Fibroblast of skin of abdomen (primary cell): Measurements from ENCODE around the gene KANK2.
"Not testable (repeated sequence)": the region's sequence is repeated elsewhere in the genome, so short reads cannot be mapped to it uniquely, and the experiment has no call there.

Source experiments
- DNase-seq: peaks from one replicate; pipeline ENCODE4 v3.0.0-alpha.2; 2013

KANK2 gene

DNA sequence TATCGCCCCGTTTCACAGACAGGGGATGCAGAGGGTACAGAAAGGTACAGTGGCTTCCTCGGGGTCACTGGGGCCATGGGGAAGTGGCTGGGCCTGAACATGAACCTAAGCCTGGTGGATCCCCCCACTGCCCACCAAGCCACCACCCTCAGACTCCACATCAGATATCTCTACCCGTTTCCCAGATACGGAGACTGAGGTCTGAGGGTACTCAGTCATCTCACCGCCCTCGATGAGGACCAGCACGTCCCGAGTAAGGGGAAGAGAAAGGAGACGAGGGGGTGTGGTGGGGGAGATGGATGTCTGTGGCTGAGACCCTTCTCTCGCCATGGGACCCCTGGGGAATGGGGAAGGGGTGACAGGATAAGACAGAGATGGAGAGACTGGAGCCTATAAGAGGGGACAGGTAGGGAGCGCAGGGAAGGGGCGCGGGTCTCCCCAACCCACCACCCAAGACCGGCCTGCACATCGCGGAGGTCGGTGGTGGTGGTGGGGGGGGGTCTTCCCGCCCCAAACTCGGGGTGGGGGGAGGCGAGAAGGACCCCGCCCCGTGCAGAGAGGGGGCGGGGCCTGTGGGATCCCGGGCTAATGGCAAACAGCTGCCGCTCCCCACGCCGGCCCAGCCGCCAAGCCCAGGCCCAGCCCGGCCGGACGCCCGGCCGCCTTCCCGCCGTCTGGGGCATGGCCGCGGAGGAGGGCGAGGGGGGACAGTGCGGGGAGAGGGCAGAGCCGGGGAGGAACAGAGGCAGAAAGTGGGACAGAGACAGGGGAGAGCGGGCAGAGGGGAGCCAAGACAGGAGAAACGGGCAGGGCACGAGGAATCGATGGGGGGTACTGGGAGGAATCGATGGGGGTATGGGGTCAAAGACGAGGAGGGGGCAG is 698 bp downstream of the KANK2 start:
- DNase-seq = peak; percentile 43

DNA sequence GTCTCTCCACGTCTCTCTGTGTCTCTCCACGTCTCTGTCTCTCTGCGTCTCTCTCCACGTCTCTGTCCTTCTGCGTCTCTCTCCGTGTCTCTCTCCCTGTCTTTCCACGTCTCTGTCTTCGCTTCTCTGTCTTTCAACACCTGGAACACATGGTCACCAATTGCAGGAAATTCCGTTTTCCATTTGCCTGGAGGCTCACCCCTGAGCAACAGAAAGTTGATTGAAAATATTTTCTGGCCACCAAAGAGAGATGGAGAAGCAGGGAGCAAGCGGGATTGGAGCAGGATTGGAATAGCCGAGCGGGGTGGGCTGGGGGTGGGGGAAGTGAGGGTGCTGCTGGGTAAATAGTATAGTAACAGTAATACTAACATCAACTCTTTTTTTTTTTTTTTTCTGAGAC is 1.7 kb downstream of the KANK2 start:
- no peak for DNase-seq

DNA sequence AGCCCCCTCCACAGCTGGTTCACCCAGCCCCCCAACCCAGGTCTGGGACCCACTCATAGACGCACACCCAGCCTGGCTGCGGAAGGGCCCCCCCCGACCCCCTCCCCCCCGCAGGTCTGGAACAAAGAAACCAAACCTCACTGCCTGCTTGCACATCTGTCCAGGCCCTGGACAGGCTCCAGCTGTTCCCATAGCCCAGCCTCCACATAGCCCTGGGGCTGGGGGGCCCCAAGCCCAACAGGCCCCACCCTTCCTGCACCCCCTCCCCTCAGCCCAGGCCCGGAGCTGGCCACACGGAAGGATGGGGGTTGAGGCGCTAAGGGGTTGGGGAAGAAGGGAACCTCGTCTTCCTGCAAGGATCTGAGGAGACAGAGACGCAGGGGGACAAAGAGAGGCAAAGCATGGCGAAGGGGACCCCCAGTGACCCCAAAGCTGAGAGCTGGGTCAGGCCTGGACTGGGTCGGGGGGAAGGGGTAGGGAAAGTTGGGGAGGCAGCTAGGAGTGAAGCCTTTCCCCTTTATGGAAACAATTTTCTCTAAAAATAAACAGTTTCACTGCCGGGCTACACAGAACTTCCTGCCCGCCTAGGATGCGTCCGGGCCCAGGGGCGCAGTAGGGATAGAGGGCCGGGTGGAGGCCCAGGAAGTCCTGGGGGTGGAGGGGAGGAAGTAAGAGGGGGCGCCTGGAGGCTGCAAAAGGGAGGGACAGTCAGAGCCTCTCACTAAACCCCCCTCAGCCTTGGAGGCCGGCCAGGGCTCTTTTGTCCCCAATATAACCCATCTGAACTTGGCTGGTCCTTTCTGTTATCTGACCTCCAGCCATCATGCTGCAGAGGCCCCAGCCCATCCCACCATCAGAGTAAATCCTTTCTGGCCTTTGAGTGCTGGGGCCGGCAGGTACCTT is 2.4 kb downstream of the KANK2 start:
- peak; percentile 27 for DNase-seq

DNA sequence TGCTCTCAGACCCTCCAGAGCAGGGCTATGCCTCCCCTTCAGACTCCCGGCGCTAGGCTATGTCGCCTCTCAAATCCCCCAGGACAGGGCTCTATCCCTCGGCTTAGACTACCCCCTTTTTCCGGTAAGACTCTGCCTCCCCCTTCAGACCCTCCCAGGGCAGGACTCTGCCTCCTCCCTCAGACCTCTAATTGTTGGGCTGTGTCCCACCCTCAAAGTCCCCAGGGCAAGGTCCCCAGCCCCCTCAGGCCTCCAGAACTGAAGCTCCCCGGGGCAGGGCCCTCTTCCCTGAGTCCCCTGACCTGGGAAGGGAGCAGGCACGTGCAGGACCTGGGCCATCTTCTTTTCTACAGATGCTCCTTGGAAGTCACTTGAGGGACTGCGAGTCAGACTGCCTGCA is 3.2 kb downstream of the KANK2 start:
- DNase-seq = no peak

DNA sequence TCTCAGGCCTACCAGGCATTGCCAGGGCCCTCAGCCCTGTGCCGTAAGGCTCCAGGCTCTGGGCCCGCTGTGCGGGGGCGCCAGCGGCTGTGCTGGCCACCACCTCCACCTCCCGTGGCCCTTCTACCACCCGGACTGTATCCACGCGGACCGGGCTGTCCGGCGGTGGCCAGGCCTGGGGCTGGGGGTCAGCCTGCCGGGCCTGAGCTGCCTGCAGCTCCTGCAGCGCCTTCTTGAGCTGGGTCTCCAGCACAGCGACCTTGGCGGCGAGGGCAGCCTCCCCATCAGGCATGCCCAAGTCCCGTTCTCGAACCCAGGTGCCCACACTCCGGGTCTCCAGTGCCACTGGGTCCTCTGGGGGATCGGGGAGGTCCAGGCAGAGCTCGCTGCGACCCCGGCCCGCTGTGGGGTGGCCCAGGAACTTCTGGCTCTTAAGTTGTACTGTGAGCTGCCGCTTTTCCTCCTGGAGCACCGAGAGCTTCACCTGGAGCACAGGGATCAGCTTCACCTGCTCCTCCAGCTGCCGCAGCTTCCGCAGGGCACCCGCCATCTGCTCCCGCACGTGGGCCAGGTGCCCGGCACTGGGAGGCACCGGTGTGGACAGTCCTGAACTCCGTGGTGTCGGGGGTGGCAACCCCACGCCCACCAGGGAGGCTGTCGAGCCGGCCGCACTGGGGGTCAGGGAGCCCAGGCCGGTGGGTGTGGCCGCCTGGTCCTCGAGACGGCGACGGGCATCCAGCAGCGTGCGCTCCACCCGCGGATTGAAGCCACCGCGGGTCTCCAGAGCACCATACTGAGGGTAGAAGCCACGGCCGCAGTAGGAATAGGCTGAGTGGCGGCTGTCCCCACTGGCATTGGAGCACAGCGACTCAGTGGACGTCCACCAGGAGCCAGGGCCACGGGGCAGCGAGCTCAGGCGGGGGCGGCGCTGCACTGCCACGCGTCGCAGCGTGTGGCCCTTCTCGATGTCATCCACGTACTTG is 4.1 kb downstream of the KANK2 start:
- DNase-seq = no peak

DNA sequence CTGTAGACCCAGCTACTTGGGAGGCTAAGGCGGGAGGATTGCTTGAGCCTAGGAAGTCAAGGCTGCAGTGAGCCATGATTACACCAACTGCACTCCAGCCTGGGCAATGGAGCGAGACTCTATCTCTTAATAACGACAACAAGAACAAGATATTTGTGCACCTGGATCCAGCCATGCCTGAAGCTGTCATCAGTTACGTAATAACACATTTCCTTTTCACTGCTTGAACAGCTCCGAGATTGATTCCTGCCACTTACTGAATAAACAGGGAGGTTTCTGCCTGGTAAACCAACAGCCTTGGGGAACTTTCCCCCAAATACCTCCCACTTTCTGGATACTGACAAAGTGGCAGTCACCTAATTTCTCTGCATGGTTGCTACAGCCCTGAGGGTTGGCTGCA is 5.4 kb downstream of the KANK2 start:
- no peak for DNase-seq

DNA sequence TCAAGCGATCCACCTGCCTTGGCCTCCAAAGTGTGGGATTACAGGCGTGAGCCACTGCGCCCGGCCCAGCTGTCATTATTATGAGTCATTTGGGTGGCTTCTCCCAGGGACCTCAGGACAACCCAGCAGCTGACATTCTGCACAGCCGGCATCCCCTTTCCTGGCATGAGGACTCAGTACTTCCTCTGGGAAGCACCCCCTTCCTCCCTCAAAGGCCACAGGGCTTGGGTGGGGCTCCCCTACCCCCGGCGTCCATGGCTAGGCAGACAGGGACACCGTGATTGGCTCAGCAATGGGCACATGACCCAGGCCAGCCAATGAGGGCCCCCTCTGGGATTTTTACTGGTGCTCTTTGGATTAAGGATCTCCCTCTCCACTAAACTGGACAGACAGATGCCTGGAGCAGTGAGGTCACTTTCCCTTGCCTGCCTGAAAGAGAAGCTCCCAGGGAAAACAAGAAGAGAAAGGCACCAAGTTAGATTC is 6.0 kb downstream of the KANK2 start:
- DNase-seq = peak; percentile 45

DNA sequence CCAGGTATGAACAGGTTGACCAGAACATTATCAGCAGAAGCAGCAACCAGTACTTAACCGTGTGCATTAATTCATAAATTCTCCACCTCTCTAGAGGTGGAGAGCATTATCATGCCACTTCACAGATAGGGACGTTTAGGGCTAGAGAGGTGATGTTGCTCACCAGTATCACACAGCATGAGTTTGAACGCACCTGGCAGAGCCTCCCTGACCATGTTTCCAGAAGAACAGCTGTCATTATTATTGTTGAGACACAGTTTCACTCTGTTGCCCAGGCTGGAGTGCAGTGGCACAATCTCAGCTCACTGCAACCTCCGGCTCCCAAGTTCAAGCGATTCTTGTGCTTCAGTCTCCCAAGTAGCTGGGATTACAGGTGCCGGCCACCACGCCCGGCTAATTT is 6.8 kb downstream of the KANK2 start:
- DNase-seq = no peak

DNA sequence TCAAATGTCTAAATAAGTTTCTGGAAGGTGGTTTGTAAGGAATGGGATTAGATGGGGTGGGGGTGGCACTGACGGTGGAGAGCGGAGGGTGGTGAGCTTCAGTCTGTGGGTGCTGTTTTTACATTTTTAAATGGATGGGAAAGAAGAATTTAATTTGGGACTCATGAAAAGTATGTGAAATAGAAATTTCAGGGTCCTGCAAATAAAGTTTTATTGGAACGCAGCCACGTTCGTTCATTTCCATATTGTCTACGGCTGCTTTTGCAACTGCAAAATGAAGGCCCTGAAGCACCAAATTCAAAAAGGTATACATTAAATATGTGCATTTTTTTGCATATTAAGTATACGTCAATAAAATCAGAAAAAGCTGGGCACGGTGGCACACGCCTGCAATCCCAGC is 9.9 kb downstream of the KANK2 start:
- no peak for DNase-seq

DNA sequence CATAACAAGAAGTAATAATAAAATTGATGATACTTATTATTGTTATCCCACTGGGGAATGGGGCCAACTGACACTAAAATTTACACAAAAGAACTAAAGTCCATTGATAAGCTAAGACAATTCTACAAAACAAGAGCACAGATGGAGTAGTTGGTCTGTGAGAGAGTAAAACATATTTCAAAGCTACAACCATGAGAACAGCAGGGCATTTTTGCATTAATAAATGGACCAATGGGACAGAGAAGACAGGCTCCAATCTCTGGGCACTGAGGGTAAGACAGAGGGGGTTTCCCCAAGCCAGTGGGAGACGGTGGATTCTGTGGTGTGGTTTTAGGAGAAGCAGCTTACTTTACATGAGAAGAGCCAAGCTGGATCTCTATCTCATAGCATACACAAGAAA is 14.4 kb downstream of the KANK2 start:
- no peak for DNase-seq

DNA sequence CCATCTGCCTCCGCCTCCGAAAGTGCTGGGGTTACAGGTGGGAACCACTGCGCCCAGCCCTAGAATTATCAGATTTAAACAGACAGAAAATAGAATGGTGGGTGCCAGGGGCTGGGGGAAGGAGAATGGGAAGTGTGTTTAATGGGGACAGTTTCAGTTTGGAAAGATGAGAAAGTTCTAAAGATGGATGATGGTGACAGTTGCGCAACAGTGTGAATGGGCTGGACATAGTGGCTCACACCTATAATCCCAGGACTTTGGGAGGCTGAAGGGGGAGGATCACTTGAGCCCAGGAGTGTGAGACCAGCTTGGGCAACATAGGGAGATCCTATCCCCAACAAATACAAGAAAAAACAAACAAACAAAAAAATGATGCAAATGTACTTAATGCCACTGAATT is 15.9 kb downstream of the KANK2 start:
- DNase-seq = no peak

DNA sequence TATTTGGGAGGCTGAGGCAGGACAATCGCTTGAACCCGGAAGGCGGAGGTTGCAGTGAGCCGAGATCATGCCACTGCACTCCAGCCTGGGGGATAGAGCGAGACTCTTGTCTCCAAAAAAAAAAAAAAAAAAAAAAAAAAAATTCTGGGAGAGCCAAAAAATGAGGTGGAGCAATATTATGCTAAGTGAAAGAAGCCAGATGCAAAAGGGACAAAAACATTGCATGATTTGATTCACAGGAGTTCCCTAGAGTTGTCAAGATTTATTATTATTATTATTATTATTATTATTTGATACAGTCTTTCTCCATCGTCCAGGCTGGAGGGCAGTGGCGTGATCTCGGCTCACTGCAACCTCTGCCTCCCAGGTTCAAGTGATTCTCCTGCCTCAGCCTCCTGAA is 16.4 kb downstream of the KANK2 start:
- not testable (repeated sequence) for DNase-seq

DNA sequence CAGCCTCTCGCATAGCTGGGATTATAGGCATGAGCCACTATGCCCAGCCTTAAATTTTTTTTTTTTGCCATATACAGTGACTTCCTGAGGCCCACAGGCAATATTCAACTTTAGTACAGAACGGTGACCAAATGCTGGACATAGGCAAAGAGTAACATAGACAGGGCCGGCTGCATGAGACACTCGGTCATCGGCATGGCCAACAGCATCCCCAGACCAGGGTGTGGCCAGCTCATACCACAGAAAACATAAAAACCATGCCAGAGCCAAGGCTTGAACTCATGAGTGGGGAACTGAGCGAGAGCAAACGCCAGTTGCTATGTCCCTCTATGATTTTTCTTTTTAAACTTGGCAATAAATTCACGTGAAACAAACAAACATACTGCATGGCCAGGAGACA is 17.0 kb downstream of the KANK2 start:
- DNase-seq = no peak

DNA sequence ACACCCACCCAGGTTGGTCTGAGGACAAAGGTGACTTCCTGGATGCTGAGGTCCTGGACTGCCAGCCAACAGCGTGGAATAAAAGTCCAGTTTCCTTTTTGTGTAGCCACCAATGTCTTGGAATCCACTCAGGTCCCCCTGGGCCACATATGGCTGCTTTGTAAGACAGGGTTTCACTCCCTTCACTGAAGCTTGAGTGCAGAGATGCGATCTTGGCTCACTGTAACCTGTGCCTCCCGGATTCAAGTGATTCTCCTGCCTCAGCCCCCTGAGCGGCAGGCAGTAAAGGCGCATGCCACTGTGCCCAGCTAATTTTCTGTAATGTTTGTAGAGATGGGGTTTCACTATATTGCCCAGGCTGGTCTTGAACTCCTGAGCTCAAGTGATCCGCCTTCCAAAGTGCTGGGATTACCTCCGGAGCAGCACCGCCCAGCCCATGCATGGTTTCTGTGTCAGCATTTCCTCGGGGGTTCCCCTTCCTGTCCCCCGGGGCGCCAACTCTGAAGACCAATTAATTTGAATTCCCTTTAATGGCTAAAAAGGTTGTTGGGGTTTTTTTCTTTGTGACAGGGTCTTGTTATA is 17.5 kb downstream of the KANK2 start:
- no peak for DNase-seq

DNA sequence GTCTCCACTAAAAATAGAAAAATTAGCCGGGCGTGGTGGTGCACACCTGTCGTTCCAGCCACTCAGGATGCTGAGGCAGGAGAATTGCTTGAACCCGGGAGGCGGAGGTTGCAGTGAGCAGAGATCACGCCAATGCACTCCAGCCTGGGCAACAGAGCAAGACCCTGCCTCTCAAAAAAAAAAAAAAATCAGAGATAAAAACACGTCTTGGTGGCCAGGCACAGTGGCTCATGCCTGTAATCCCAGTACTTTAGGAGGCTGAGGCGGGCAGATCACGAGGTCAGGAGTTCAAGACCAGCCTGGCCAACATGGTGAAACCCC is 18.2 kb downstream of the KANK2 start:
- DNase-seq = not testable (repeated sequence)

DNA sequence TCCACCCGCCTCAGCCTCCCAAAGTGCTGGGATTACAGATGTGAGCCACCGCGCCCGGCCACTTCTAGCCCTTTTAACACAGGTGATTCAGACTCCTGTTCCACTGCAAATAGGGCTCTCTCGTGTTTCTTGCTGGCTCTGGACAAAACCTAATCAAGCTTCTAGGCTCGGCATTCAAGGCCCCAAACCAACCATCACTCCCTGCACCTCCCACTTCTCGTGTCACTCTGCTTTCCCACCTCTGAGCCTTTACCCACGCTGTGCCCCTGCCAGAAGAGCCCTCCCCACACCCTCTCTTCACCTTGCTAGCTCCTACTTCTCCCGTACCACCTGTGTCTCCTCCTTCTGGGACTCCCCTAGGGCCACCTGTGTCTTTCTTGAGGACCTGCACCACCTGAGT is 19.8 kb downstream of the KANK2 start:
- DNase-seq = no peak

DNA sequence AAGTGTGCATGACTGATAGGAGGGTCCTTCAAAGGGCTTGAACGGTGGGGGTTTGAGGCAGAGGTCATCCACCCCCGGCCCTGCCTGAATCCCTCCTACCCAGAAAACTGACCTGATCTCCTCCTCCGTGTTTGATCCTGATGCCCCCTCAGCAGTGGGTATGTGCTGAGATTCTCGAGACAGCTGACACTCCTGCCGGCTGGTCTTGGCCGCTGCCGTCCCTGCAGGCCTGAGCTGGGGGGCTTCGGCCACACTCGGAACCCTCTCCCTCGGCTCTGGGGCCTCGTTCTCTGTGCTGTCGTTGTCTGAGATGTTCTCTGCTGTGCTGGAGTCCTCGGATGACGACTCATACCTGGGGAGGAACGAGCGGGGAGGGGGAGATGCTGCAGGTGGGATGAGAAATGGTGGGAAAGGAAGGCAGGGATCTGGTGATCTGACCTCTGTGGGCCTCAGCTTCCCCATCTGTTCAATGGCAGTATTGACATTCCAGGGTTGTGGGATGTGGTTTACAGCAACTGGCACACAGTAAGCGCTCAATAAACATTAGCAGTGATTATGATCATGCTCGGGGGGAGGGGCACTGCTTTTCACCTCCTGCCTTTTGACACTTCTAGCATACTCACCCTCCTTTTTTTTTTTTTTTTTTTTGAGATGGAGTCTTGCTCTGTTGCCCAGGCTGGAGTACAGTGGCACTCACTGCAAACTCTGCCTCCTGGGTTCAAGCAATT is 20.7 kb downstream of the KANK2 start:
- no peak for DNase-seq

DNA sequence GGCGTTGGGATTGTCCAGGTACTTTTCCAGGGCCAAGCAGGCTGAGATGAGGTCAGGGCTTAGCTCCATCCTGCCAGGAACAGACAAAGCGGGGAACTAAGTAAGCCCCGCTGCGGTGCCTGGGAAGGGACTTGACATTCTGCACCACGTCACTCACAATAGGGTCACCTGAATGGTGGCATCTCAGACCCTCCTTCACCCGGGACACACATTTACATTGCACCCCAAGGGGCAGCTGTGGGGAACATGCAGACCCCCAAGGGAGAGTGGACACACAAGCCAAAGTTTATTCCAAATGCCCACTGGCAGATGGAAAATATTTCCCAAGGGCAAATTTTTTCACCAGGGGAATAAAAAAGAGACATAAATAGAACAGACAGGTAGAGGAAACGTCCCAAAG is 21.4 kb downstream of the KANK2 start:
- DNase-seq = no peak

DNA sequence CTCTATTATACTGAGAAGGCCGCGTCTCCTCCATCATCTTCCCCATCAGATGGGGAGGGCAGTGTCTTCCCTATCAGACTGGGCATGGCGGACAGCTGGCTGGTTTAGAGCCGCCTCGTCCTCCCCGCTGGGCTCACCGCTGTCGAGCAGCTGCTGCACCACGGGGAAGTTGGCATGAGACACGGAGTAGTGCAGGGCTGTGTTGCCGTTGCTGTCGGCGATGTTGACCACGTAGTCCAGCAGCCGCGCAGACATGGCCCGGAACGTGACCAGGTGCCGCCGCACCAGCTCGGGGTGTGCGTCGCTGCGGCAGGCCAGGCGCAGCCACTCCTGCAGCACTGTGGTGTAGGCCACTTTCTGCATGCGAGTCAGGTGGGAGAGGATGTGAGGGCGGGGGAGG is 23.0 kb downstream of the KANK2 start:
- no peak for DNase-seq

DNA sequence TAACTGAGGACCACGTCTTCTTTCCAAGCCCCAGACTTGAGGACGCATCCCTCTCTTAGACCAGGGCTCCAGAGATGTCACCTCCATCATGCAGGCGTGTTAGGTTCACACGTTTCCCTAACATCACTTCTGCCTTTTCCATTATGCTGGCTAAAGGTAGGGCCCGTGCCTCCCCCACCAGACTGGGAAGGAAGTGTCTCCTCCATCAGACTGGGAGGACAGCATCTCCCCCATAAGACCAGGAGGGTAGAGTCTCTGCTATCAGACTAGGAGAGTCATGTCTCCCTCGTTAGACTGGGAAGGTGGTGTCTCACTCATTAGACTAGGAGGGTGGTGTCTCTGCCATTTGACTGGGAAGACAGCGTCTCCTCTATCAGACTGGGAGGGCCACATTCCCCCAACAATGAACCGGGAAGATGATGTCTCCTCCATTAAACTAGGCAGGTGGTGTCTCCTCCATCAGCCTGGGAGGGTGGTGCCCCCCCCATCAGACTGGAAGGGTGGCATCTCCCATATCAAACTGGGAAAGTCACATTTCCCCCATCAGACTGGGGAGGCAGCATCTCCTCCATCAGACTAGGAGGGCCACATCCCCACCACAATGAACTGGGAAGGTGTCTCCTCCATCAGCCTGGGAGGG is 23.7 kb downstream of the KANK2 start:
- no peak for DNase-seq

DNA sequence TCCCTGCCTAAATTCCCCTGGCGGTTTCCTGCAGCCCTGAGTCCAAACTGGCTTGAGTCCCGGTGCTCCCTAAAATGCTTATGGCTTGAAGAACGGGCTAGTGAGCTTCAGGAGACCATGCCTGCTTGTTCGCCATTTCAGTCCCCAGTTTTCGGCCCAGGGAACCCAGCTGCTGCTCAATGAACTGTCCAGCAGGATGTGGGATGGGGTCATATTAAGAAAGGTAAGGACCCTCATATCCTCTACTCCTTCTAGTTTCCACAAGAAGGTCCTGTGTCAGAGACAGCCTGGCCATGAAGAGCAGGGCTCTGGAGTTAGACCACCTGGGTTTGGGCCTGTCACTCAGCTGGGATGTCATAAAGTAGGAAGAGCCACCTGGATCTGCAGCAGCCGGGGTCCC is 24.8 kb downstream of the KANK2 start:
- no peak for DNase-seq
